ENCODE measurements around the gene LPP. TPM values are rescaled to one million over a fixed set of nuclear protein-coding genes. Genes with fewer than 3 reads are reported as not detected.
"Not testable (repeated sequence)": the region's sequence is repeated elsewhere in the genome, so short reads cannot be mapped to it uniquely, and the experiment has no call there.

LPP gene
- total RNA-seq, 4 donors from 2014 or later = 183 to 293 (median 242) TPM

- WGBS, 2 donors = 85 to 91% methylated on average over 4 of the region's 4 CpGs
- no peak overlapping the region for H3K4me3 ChIP-seq
- H3K9me3 ChIP-seq = peaks cover 0 to 6% (median 0%) of the 10 kb centered on the region in 4 donors
- DNase-seq (ENCODE audit: low spot score in 2 of 2) = no peak
- peaks cover 0 to 5% (median 0%) of the 10 kb centered on the region in 3 donors for H3K36me3 ChIP-seq
- no peaks in the 10 kb centered on the region for H3K27me3 ChIP-seq
- H3K4me1 ChIP-seq = peaks cover 0 to 18% (median 0%) of the 10 kb centered on the region in 4 donors
- peak overlapping the region in 1 of 4 donors; percentile 24 for H3K27ac ChIP-seq
- no peak for TF ChIP-seq EP300 (IDR thresholded peaks at IDR 0.05)
- TF ChIP-seq POLR2A (IDR thresholded peaks at IDR 0.05) = no peak
- TF ChIP-seq, protein P1, sequence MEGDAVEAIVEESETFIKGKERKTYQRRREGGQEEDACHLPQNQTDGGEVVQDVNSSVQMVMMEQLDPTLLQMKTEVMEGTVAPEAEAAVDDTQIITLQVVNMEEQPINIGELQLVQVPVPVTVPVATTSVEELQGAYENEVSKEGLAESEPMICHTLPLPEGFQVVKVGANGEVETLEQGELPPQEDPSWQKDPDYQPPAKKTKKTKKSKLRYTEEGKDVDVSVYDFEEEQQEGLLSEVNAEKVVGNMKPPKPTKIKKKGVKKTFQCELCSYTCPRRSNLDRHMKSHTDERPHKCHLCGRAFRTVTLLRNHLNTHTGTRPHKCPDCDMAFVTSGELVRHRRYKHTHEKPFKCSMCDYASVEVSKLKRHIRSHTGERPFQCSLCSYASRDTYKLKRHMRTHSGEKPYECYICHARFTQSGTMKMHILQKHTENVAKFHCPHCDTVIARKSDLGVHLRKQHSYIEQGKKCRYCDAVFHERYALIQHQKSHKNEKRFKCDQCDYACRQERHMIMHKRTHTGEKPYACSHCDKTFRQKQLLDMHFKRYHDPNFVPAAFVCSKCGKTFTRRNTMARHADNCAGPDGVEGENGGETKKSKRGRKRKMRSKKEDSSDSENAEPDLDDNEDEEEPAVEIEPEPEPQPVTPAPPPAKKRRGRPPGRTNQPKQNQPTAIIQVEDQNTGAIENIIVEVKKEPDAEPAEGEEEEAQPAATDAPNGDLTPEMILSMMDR (IDR thresholded peaks at IDR 0.05) = no peak
These were observed 479.2 kb downstream of the LPP start for GRCh38 chr3:188633206-188633605.

DNA sequence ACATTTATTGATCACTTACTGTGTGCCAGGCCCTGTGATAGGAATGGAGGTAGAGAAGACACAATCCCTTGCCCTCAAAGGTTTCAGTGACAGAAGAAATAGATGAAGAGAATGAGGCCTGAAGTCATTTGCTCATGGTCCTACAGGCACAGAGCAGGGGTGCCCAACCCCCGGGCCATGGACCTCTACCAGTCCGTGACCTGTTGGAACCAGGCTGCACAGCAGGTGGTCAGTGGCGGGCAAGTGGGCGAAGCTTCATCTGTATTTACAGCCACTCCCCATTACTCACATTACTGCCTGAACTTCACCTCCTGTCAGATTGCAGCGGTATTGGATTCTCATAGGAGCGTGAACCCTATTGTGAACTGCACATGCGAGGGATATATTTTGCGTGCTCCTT lies 480.3 kb downstream of the LPP start:
- Histone ChIP-seq H3K36me3 (peaks cover 0 to 5% (median 0%) of the 10 kb centered on the region in 3 donors), H3K27ac (no peak overlapping the region), H3K27me3 (no peaks in the 10 kb centered on the region), H3K9me3 (peaks cover 0 to 6% (median 0%) of the 10 kb centered on the region in 4 donors), H3K4me1 (peaks cover 0 to 18% (median 0%) of the 10 kb centered on the region in 4 donors), H3K4me3 (no peak overlapping the region)
- no peak for DNase-seq (ENCODE audit: low spot score in 2 of 2)
- TF ChIP-seq, protein P1 (IDR thresholded peaks at IDR 0.05) = no peak
- TF ChIP-seq POLR2A (IDR thresholded peaks at IDR 0.05) (no peak), EP300 (IDR thresholded peaks at IDR 0.05) (no peak)
- WGBS, 2 donors = 94 to 98% methylated on average over 8 of the region's 8 CpGs

DNA sequence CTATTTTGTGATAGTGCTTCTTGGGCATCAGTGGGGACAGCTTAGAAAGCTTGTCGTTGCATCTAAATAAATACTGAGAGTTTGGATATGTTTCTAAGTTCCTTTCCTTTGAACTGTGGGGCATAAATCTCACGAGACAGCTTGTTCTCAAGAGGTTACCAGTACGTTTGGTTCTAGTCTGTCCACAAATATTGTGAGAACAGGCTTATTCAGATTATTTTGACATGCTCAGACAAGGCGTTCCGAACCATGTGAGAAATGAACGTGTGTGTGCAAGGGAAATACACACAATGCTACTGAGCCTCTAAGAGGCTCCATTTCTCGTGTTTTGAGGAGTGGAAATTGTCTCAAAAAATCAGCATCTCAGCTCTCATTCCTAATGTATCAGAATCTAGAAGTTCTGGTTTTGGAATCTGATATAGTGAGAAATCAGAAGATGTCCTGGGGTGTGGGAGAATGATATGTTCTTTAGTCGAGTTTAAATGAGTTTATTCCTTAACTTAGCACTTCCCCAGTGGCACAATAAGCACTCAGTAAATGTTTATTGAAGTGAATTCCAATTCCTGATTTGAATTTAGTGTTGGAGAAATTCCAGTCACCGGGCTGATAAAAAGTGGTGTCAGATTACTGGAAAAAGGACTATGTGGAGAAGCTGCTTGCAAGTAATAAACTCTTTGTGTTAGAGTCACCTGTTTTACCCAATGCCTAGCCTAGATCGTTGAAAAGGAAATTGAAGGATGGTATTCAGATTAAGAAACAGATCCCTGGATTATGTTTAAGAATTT lies 481.5 kb downstream of the LPP start:
- Histone ChIP-seq H3K4me1 (peaks cover 0 to 18% (median 0%) of the 10 kb centered on the region in 4 donors), H3K9me3 (no peaks in the 10 kb centered on the region), H3K27ac (peak overlapping the region in 1 of 4 donors; percentile 68), H3K27me3 (no peaks in the 10 kb centered on the region), H3K4me3 (no peak overlapping the region), H3K36me3 (peaks cover 0 to 5% (median 0%) of the 10 kb centered on the region in 3 donors)
- DNase-seq (ENCODE audit: low spot score in 2 of 2) = no peak
- TF ChIP-seq EP300 (IDR thresholded peaks at IDR 0.05) (peak in 1 of 2 donors; percentile 50), POLR2A (IDR thresholded peaks at IDR 0.05) (no peak)
- TF ChIP-seq, protein P1 (IDR thresholded peaks at IDR 0.05) = no peak
- 64 to 72% methylated on average over 10 of the region's 10 CpGs for WGBS, 2 donors

DNA sequence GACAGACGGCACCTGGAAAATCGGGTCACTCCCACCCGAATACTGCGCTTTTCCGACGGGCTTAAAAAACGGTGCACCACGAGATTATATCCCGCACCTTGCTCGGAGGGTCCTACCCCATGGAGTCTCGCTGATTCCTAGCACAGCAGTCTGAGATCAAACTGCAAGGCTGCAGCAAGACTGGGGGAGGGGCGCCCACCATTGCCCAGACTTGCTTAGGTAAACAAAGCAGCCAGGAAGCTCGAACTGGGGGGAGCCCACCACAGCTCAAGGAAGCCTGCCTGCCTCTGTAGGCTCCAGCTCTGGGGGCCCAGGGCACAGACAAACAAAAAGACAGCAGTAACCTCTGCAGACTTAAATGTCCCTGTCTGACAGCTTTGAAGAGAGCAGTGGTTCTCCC lies 482.3 kb downstream of the LPP start:
- not testable (repeated sequence) for H3K36me3 ChIP-seq; H3K9me3 ChIP-seq; H3K27ac ChIP-seq; DNase-seq (ENCODE audit: low spot score in 2 of 2); H3K27me3 ChIP-seq; H3K4me3 ChIP-seq
- WGBS, 2 donors = 93 to 96% methylated on average over 13 of the region's 13 CpGs
- peaks cover 0 to 25% (median 3%) of the 10 kb centered on the region in 4 donors for H3K4me1 ChIP-seq

DNA sequence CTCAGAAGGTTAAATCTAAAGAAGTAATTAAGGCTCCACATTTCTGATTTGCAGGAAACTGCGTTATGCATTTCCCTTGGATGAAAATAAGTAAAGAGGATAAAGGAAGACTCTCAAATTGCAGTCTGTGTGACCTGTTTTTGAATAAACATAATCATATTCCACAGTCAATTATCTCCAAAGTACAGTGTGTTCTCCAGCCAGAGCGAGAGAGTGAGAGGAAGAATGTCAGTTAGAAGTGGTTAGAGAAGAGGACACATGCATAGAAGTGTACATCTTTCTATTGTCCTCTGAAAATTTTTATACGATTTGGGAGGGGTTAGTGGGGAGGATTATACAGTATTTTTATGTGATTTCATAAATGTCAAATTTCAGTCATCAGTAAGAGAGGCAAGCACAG lies 487.1 kb downstream of the LPP start:
- Histone ChIP-seq H3K27ac (peak overlapping the region in 1 of 4 donors; percentile 44), H3K4me1 (peaks cover 0 to 14% (median 3%) of the 10 kb centered on the region in 4 donors)
- TF ChIP-seq EP300 (IDR thresholded peaks at IDR 0.05) (no peak), POLR2A (IDR thresholded peaks at IDR 0.05) (no peak)
- TF ChIP-seq, protein P1 (IDR thresholded peaks at IDR 0.05) = no peak

More for the DNA sequence above, 487.1 kb downstream of the LPP start:
- Histone ChIP-seq H3K36me3 (no peaks in the 10 kb centered on the region), H3K27me3 (no peaks in the 10 kb centered on the region), H3K9me3 (no peaks in the 10 kb centered on the region), H3K4me3 (no peak overlapping the region)
- no peak for DNase-seq (ENCODE audit: low spot score in 2 of 2)
- WGBS, 2 donors = 68 to 84% methylated on average over 3 of the region's 3 CpGs

Data from tibial nerve (tissue), 4 donors.